Esophagus (tissue), 2 donors: ENCODE measurements around the gene LIN37. TPM values are rescaled to one million over a fixed set of nuclear protein-coding genes. Genes with fewer than 3 reads are reported as not detected.

Source experiments
- H3K27ac ChIP-seq, 2 donors: one replicate each; pipeline ENCODE4 v1.5.1; 2013; ENCODE audit warnings: low read depth in 2 of 2, mild to moderate bottlenecking in 2 of 2, inconsistent platforms in 1 of 2, low read length in 1 of 2, moderate library complexity in 1 of 2
- H3K27me3 ChIP-seq, 2 donors: one replicate each; pipeline ENCODE4 v1.6.1; 2013; ENCODE audit warnings: low read length in 2 of 2, control low read depth in 1 of 2, mild to moderate bottlenecking in 1 of 2; ENCODE audit not compliant: insufficient read depth in 2 of 2, control insufficient read depth in 1 of 2
- H3K36me3 ChIP-seq, 2 donors: one replicate each; pipeline ENCODE4 v1.6.1; 2013; ENCODE audit warnings: low read length in 1 of 2; ENCODE audit not compliant: control insufficient read depth in 2 of 2, insufficient read depth in 2 of 2
- H3K4me1 ChIP-seq, 2 donors: one replicate each; pipeline ENCODE4 v1.6.1; 2013; ENCODE audit warnings: low read length in 1 of 2; ENCODE audit not compliant: control insufficient read depth in 2 of 2, insufficient read depth in 2 of 2
- H3K4me3 ChIP-seq, 2 donors: one replicate each; pipeline ENCODE4 v1.5.1; 2013; ENCODE audit warnings: low read length in 2 of 2, mild to moderate bottlenecking in 2 of 2, low read depth in 1 of 2, moderate library complexity in 1 of 2
- H3K9me3 ChIP-seq, 2 donors: one replicate each; pipeline ENCODE4 v1.6.1; 2013; ENCODE audit warnings: mild to moderate bottlenecking in 2 of 2, low read depth in 1 of 2, low read length in 1 of 2, moderate library complexity in 1 of 2; ENCODE audit not compliant: control insufficient read depth in 2 of 2, insufficient read depth in 1 of 2
- WGBS, 2 donors: extraction: QIAGEN DNeasy Blood & Tissue Kit; methylation state at CpG; one replicate each; pipeline ENCODE4 v1.1.7; 2013; 5-methylcytosine and 5-hydroxymethylcytosine counted together
- polyA plus RNA-seq, 2 donors: library from polyadenylated mRNA; stranded (reverse); fragments of 200-250 nt; gene quantifications; one replicate each; pipeline ENCODE4 v1.2.3, GENCODE V29; 2013
- donor health status: healthy with polysubstance abuse.
- donor health status: Bipolar disorder and iron deficiency.

The LIN37 gene
- polyA plus RNA-seq, 2 donors, result 10.6 to 20.9 TPM

- H3K27me3 ChIP-seq, result no peaks in the 10 kb centered on the region
- WGBS, 2 donors, result 3 to 4% methylated on average over 16 of the region's 16 CpGs
- H3K27ac ChIP-seq, result peak overlapping the region; percentile 79 to 89
- no peaks in the 10 kb centered on the region for H3K9me3 ChIP-seq
- H3K4me1 ChIP-seq, result peaks cover 3 to 4% of the 10 kb centered on the region in 2 donors
- peaks cover 21 to 27% of the 10 kb centered on the region in 2 donors for H3K36me3 ChIP-seq
- peak overlapping the region; percentile 60 to 75 for H3K4me3 ChIP-seq
Measured at GRCh38 chr19:35740108-35740422, 8.3 kb upstream of the LIN37 start.

DNA sequence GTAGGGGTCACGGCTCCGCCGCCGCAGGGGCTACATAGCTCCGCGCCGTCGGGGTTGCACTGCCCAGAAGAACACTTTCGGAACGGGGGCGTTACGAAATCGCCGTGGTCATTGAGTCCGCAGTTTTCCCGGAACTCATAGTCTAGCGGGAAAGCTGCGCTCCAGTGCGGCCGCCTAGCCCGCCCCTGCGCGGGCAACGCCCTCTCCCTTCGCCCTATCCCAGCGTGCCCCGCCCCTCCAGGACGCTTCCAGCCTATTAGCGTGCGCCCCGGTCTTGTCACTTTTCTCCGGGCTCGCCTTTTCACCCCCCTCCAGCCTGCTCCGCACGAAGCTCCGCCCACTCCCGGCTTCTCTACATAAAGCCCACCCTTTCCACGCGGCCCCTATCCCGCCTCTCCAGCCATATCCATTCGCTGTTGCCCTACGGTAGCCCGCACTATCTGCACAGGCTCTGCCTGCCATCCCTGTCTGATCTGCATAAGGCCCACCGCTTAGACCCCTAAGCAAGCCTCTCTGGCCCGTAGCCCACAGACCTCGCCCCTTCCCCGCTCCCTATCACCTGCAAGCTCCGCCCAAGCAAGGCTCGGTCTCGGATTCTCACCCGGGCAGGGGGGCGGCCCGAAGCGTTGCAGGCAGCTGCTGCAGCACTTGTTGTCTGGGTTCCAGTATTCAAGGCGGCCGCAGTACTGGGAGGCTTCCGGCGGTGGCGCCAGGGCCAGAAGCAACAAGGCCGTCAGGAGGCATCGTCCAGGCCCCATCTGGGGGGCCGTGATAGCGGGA is 7.8 kb upstream of the LIN37 start:
- 1% methylated on average over 59 to 63 of the region's 63 CpGs for WGBS, 2 donors
- Histone ChIP-seq H3K9me3 (no peaks in the 10 kb centered on the region), H3K4me1 (peaks cover 3 to 4% of the 10 kb centered on the region in 2 donors), H3K4me3 (peak overlapping the region; percentile 60 to 75), H3K27me3 (no peaks in the 10 kb centered on the region), H3K36me3 (peaks cover 21% of the 10 kb centered on the region in 2 donors), H3K27ac (peak overlapping the region; percentile 82 to 91)

GRCh38 chr19:35741203-35741515 is 7.2 kb upstream of the LIN37 start:
- Histone ChIP-seq H3K4me3 (peak overlapping the region; percentile 60 to 75), H3K9me3 (no peaks in the 10 kb centered on the region), H3K27ac (peak overlapping the region; percentile 82 to 91), H3K27me3 (no peaks in the 10 kb centered on the region), H3K4me1 (peaks cover 3 to 4% of the 10 kb centered on the region in 2 donors), H3K36me3 (peaks cover 20 to 21% of the 10 kb centered on the region in 2 donors)
- WGBS, 2 donors, result 4% methylated on average over 12 of the region's 12 CpGs

- Histone ChIP-seq H3K27ac (peak within 1 kb of the TSS; percentile 28 to 79), H3K27me3 (no peaks in the 10 kb centered on the region), H3K4me1 (peaks cover 3 to 4% of the 10 kb centered on the region in 2 donors), H3K9me3 (no peaks in the 10 kb centered on the region), H3K36me3 (peaks cover 12 to 17% of the 10 kb centered on the region in 2 donors), H3K4me3 (no peak within 1 kb of the TSS)
- WGBS, 2 donors, result 63 to 77% methylated on average over 9 of the region's 9 CpGs
Measured at GRCh38 chr19:35742121-35742724, 6.2 kb upstream of the LIN37 start, which contains the start of gene IGFLR1. Gene IGFLR1, minus strand, starts transcription at chr19:35742452. Its CDS starts 1,272 bp downstream, at chr19:35741180.

DNA sequence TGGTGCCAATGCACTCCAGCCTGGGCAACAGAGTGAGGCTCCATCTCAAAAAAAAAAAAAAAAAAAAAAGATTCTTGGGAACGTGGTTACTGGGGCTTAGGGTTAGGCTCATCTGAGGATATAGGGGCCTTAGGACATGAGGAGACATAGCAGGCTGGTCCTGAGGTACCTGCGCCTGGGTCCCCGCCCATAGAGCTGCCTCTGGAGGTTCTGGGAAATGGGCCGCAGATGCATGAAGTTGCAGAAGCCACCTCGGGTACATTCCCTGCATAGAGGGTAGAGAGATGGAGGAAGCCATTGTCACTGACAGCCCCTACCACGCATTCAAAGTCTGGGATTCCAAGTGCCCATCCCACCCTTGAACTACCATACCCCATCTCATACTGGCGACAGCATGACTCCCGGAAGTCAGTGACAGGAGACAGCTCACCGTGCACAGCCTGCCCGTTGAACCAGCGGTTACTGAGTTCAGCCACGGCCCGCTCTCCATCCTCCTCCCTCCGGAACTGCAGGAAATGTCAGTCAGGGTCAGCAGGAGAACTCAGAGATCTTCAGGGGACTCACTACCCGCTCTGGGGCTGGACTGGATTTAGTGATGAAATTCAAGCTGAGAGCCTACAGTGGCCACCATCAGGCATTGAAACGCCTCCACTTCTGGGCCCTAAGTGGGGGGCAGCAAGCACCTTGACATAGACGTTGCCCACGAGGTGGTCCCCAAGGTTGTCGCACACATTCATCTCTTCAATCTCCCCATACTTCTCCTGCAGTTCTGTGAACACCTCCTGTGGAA is 4.5 kb upstream of the LIN37 start:
- Histone ChIP-seq H3K36me3 (peaks cover 0 to 3% of the 10 kb centered on the region in 2 donors), H3K27ac (peak overlapping the region in 1 of 2 donors; percentile 100), H3K9me3 (no peaks in the 10 kb centered on the region), H3K27me3 (no peaks in the 10 kb centered on the region), H3K4me1 (peaks cover 3 to 4% of the 10 kb centered on the region in 2 donors), H3K4me3 (peak overlapping the region in 1 of 2 donors; percentile 61)
- 86 to 88% methylated on average over 19 of the region's 19 CpGs for WGBS, 2 donors

DNA sequence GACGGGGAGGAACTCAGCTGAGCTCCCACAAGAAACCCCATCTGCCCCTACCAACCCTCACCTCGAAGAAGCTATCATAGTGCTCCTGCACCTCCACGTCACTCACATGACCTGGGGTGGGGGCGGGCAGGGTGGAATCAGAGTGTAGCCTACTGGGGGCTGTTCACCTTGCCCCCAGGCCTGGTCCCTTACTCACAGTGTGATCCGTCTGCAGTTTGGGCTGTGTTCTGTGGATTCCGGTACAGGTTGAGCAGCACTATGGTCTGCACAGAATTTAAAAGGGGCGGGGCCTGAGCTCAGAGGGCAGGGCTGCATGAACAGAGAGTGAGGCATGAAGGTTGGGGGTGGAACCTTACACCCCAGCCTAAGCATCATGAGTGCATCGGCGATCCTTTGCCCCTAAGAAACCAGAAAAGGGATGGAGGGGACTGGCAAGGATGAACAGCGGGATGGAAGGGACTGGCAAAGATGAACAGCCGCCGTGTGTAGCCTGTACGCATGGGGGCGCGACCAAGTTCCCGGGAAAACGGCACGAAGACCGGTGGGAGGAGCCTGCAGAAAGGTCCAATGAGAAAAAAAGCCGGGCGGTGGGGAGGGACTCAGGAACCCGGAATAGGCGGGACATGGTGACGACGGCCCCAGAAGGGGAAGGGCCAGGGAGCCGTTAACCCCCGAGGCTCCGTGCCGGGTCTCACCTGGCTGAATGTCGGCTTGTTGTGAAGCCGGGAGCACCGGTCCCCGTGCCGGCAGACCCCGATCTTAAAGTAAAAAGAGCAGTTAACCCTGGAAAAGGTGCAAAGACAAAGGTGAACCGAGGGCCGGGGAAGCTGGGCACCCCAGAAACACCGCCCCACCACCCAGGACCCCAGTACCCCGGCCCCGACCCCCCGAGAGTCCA is 3.7 kb upstream of the LIN37 start:
- H3K9me3 ChIP-seq, result no peaks in the 10 kb centered on the region
- H3K27me3 ChIP-seq, result no peaks in the 10 kb centered on the region
- H3K4me3 ChIP-seq, result peak overlapping the region; percentile 61 to 96
- WGBS, 2 donors, result 7 to 8% methylated on average over 36 to 41 of the region's 41 CpGs
- H3K36me3 ChIP-seq, result peaks cover 0 to 3% of the 10 kb centered on the region in 2 donors
- peak overlapping the region; percentile 100 for H3K27ac ChIP-seq
- peaks cover 3 to 7% of the 10 kb centered on the region in 2 donors for H3K4me1 ChIP-seq

DNA sequence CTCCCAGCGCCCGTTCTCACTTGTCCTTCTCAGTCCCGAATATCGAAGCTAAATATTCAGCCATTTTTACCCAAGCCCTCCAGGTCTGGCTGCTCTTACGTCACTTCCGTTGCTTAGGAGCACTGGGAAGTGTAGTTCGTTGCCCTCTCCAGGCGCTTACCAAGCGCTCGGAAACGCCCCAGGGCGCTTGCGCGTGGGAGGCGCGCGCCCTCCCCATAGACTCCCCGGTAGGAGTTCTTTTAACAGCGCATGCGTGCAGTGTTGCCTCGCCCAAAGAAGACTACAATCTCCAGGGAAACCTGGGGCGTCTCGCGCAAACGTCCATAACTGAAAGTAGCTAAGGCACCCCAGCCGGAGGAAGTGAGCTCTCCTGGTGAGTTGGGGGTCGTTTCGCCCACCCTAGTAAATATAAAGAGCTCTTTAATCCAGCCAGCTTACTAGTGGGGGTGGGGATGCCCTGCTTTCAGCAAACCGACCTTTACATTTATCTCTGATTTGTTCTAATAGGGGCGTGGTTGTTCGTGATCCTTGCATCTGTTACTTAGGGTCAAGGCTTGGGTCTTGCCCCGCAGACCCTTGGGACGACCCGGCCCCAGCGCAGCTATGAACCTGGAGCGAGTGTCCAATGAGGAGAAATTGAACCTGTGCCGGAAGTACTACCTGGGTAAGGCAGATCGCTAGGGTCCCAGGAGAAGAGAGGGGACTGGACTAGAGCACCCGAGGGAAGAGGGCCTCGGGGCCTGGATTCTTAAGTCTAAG is 2.9 kb upstream of the LIN37 start, which contains the start of the genes PSENEN and U2AF1L4:
PSENEN (plus strand) TSS at position 324 of the 759 bp plus-strand sequence; CDS start at position 604, 280 bp downstream.
U2AF1L4 (minus strand) TSS at position 91 of the 759 bp plus-strand sequence; CDS start at position 64, 27 bp downstream.
- Histone ChIP-seq H3K27me3 (no peaks in the 10 kb centered on the region), H3K36me3 (peaks cover 0 to 3% of the 10 kb centered on the region in 2 donors), H3K27ac (peak within 1 kb of the TSS; percentile 100), H3K4me1 (peaks cover 3 to 4% of the 10 kb centered on the region in 2 donors), H3K4me3 (peak within 1 kb of the TSS; percentile 61 to 96), H3K9me3 (no peaks in the 10 kb centered on the region)
- 0 to 1% methylated on average over 40 of the region's 40 CpGs for WGBS, 2 donors

GRCh38 chr19:35746087-35746462 is 2.3 kb upstream of the LIN37 start:
- peaks cover 0 to 3% of the 10 kb centered on the region in 2 donors for H3K36me3 ChIP-seq
- H3K4me1 ChIP-seq, result peaks cover 3 to 4% of the 10 kb centered on the region in 2 donors
- no peaks in the 10 kb centered on the region for H3K27me3 ChIP-seq
- peak overlapping the region; percentile 75 to 85 for H3K27ac ChIP-seq
- 0 to 9% methylated on average over 4 of the region's 4 CpGs for WGBS, 2 donors
- no peaks in the 10 kb centered on the region for H3K9me3 ChIP-seq
- peak overlapping the region; percentile 60 to 96 for H3K4me3 ChIP-seq
